ENCODE results near the gene PACS2.

Gene PACS2

DNA sequence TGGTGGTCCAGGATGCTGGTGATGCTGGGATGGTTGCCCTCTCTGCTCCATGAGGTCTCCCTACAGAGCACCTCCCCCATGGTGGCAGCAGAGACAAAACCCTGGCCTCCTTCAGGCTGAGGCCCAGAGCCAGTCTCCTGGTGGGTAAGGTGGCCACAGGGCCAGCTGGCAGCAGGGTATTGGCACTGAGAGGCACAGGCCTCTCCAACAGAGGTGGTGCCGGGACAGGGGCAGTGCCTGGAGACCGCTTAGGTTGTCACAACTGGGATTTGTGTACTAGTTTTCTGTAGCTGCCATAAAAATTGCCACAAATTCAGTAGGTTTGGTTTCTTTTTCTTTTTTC is 99.0 kb downstream of the PACS2 start:
- Histone ChIP-seq H3K9ac (ENCODE audit: low read depth, low read length, poor library complexity, severe bottlenecking) (no peak overlapping the region), H3K27me3 (ENCODE audit: insufficient read depth, low read length, poor library complexity, severe bottlenecking) (no peaks in the 10 kb centered on the region), H3F3A (ENCODE audit: low read depth) (no peaks in the 10 kb centered on the region), H3K4me1 (ENCODE audit: insufficient read depth, low read length, poor library complexity, severe bottlenecking) (peaks cover 7% of the 10 kb centered on the region), H3K36me3 (ENCODE audit: insufficient read depth, low read length) (no peaks in the 10 kb centered on the region), H3K4me3 (ENCODE audit: low read length, poor library complexity, severe bottlenecking) (no peak overlapping the region), H3K4me2 (ENCODE audit: low read depth, low read length, poor library complexity, severe bottlenecking) (no peak overlapping the region), H4K20me1 (ENCODE audit: insufficient read depth, low read length, poor library complexity, severe bottlenecking) (no peaks in the 10 kb centered on the region), H3K9me2 (replicated peaks; ENCODE audit: low read depth, low read length) (no peaks in the 10 kb centered on the region), H3K79me2 (ENCODE audit: insufficient read depth, low read length) (peaks cover 3% of the 10 kb centered on the region), H3K9me3 (ENCODE audit: insufficient read depth, low read depth, low read length) (no peaks in the 10 kb centered on the region), H2AFZ (ENCODE audit: low read length) (no peak overlapping the region)
- TF ChIP-seq EZH2phosphoT487 (IDR thresholded peaks at IDR 0.05; ENCODE audit: borderline replicate concordance), result no peak
- TF ChIP-seq, protein P1, sequence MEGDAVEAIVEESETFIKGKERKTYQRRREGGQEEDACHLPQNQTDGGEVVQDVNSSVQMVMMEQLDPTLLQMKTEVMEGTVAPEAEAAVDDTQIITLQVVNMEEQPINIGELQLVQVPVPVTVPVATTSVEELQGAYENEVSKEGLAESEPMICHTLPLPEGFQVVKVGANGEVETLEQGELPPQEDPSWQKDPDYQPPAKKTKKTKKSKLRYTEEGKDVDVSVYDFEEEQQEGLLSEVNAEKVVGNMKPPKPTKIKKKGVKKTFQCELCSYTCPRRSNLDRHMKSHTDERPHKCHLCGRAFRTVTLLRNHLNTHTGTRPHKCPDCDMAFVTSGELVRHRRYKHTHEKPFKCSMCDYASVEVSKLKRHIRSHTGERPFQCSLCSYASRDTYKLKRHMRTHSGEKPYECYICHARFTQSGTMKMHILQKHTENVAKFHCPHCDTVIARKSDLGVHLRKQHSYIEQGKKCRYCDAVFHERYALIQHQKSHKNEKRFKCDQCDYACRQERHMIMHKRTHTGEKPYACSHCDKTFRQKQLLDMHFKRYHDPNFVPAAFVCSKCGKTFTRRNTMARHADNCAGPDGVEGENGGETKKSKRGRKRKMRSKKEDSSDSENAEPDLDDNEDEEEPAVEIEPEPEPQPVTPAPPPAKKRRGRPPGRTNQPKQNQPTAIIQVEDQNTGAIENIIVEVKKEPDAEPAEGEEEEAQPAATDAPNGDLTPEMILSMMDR (conservative IDR thresholded peaks at IDR 0.05; ENCODE audit: low read length), result no peak

- H3K4me2 ChIP-seq (ENCODE audit: low read depth, low read length, poor library complexity, severe bottlenecking), result peak overlapping the region; percentile 78
- H3K9ac ChIP-seq (ENCODE audit: low read depth, low read length, poor library complexity, severe bottlenecking), result peak overlapping the region; percentile 73
- no peaks in the 10 kb centered on the region for H3F3A ChIP-seq (ENCODE audit: low read depth)
- no peaks in the 10 kb centered on the region for H3K36me3 ChIP-seq (ENCODE audit: insufficient read depth, low read length)
- H3K27me3 ChIP-seq (ENCODE audit: insufficient read depth, low read length, poor library complexity, severe bottlenecking), result no peaks in the 10 kb centered on the region
- H3K4me1 ChIP-seq (ENCODE audit: insufficient read depth, low read length, poor library complexity, severe bottlenecking), result peaks cover 12% of the 10 kb centered on the region
- peak overlapping the region; percentile 74 for H3K4me3 ChIP-seq (ENCODE audit: low read length, poor library complexity, severe bottlenecking)
- TF ChIP-seq EZH2phosphoT487 (IDR thresholded peaks at IDR 0.05; ENCODE audit: borderline replicate concordance), result no peak
- TF ChIP-seq, protein P1 (conservative IDR thresholded peaks at IDR 0.05; ENCODE audit: low read length), result peak; percentile 68
- no peaks in the 10 kb centered on the region for H3K9me3 ChIP-seq (ENCODE audit: insufficient read depth, low read depth, low read length)
- H3K79me2 ChIP-seq (ENCODE audit: insufficient read depth, low read length), result peaks cover 14% of the 10 kb centered on the region
- H3K9me2 ChIP-seq (replicated peaks; ENCODE audit: low read depth, low read length), result no peaks in the 10 kb centered on the region
- no peaks in the 10 kb centered on the region for H4K20me1 ChIP-seq (ENCODE audit: insufficient read depth, low read length, poor library complexity, severe bottlenecking)
- peak overlapping the region; percentile 78 for H2AFZ ChIP-seq (ENCODE audit: low read length)
Observed at GRCh38 chr14:105414456-105415371, 100.2 kb downstream of the PACS2 start.

- H3K9me2 ChIP-seq (replicated peaks; ENCODE audit: low read depth, low read length), result no peaks in the 10 kb centered on the region
- no peaks in the 10 kb centered on the region for H3K9me3 ChIP-seq (ENCODE audit: insufficient read depth, low read depth, low read length)
- no peaks in the 10 kb centered on the region for H3K27me3 ChIP-seq (ENCODE audit: insufficient read depth, low read length, poor library complexity, severe bottlenecking)
- H3K4me3 ChIP-seq (ENCODE audit: low read length, poor library complexity, severe bottlenecking), result peak overlapping the region; percentile 74
- peaks cover 5% of the 10 kb centered on the region for H4K20me1 ChIP-seq (ENCODE audit: insufficient read depth, low read length, poor library complexity, severe bottlenecking)
- no peaks in the 10 kb centered on the region for H3K36me3 ChIP-seq (ENCODE audit: insufficient read depth, low read length)
- no peaks in the 10 kb centered on the region for H3F3A ChIP-seq (ENCODE audit: low read depth)
- peaks cover 12% of the 10 kb centered on the region for H3K4me1 ChIP-seq (ENCODE audit: insufficient read depth, low read length, poor library complexity, severe bottlenecking)
- H3K9ac ChIP-seq (ENCODE audit: low read depth, low read length, poor library complexity, severe bottlenecking), result peak overlapping the region; percentile 73
- peaks cover 20% of the 10 kb centered on the region for H3K79me2 ChIP-seq (ENCODE audit: insufficient read depth, low read length)
- peak overlapping the region; percentile 78 for H3K4me2 ChIP-seq (ENCODE audit: low read depth, low read length, poor library complexity, severe bottlenecking)
- TF ChIP-seq, protein P1 (conservative IDR thresholded peaks at IDR 0.05; ENCODE audit: low read length), result no peak
- no peak for TF ChIP-seq EZH2phosphoT487 (IDR thresholded peaks at IDR 0.05; ENCODE audit: borderline replicate concordance)
- peak overlapping the region; percentile 78 for H2AFZ ChIP-seq (ENCODE audit: low read length)
Observed at GRCh38 chr14:105415481-105416428, 101.2 kb downstream of the PACS2 start.
